AG08396 (cell line): ENCODE results near the gene GNAI2.
"Not testable (repeated sequence)": the region's sequence is repeated elsewhere in the genome, so short reads cannot be mapped to it uniquely, and the experiment has no call there.

ENCODE experiments used
- DNase-seq: peaks from one replicate; pipeline ENCODE4 v3.0.0; 2012; ENCODE audit warnings: low spot score, mixed read lengths

Gene GNAI2

GRCh38 chr3:50226888-50227389 lies 9.1 kb upstream of the GNAI2 start:
- no peak for DNase-seq

GRCh38 chr3:50227390-50228183 lies 8.4 kb upstream of the GNAI2 start:
- DNase-seq, result peak; percentile 95

- DNase-seq, result not testable (repeated sequence)
These were observed 7.7 kb upstream of the GNAI2 start for GRCh38 chr3:50228184-50228763.

- DNase-seq, result no peak
These were observed 6.5 kb upstream of the GNAI2 start for GRCh38 chr3:50229490-50229889.

GRCh38 chr3:50230104-50230793 lies 5.8 kb upstream of the GNAI2 start:
- no peak for DNase-seq

GRCh38 chr3:50230794-50231125 lies 5.2 kb upstream of the GNAI2 start:
- peak; percentile 61 for DNase-seq

GRCh38 chr3:50231581-50231980 lies 4.4 kb upstream of the GNAI2 start:
- DNase-seq, result no peak

GRCh38 chr3:50232303-50232702 lies 3.7 kb upstream of the GNAI2 start:
- DNase-seq, result no peak

- no peak for DNase-seq
These were observed 2.8 kb upstream of the GNAI2 start for GRCh38 chr3:50233176-50233575.

- no peak for DNase-seq
These were observed 604 bp downstream of the GNAI2 start for GRCh38 chr3:50236484-50237132.

- peak; percentile 55 for DNase-seq
These were observed 1.2 kb downstream of the GNAI2 start for GRCh38 chr3:50237133-50237651.

GRCh38 chr3:50237754-50238548 lies 1.9 kb downstream of the GNAI2 start:
- peak; percentile 89 for DNase-seq

GRCh38 chr3:50238549-50239026 lies 2.6 kb downstream of the GNAI2 start:
- DNase-seq, result no peak

- no peak for DNase-seq
These were observed 3.6 kb downstream of the GNAI2 start for GRCh38 chr3:50239649-50240048.

GRCh38 chr3:50241163-50241562 lies 5.2 kb downstream of the GNAI2 start:
- DNase-seq, result no peak

- DNase-seq, result no peak
These were observed 5.8 kb downstream of the GNAI2 start for GRCh38 chr3:50241713-50242380.

GRCh38 chr3:50242381-50242770 lies 6.4 kb downstream of the GNAI2 start:
- DNase-seq, result no peak

GRCh38 chr3:50242851-50243542 lies 7.0 kb downstream of the GNAI2 start:
- peak; percentile 39 for DNase-seq

GRCh38 chr3:50243543-50243895 lies 7.5 kb downstream of the GNAI2 start:
- DNase-seq, result no peak

GRCh38 chr3:50244813-50245212 lies 8.8 kb downstream of the GNAI2 start:
- DNase-seq, result not testable (repeated sequence)
